HG03066 (cell line): Measurements from ENCODE around the gene ZDHHC11B.
"Not testable (repeated sequence)": the region's sequence is repeated elsewhere in the genome, so short reads cannot be mapped to it uniquely, and the experiment has no call there.

ENCODE experiments used
- ATAC-seq: cut with Tn5 transposase; IDR thresholded peaks from one replicate; pipeline ENCODE4 v1.9.1; 2021; ENCODE audit warnings: low read depth; ENCODE audit not compliant: unreplicated experiment

The ZDHHC11B gene

GRCh38 chr5:754143-754632 is 30.3 kb downstream of the ZDHHC11B start:
- not testable (repeated sequence) for ATAC-seq

- not testable (repeated sequence) for ATAC-seq
Measured at GRCh38 chr5:753567-754142, 30.9 kb downstream of the ZDHHC11B start.

- ATAC-seq, result not testable (repeated sequence)
Measured at GRCh38 chr5:752532-753115, 31.9 kb downstream of the ZDHHC11B start.

- ATAC-seq, result not testable (repeated sequence)
Measured at GRCh38 chr5:751992-752391, 32.5 kb downstream of the ZDHHC11B start.

- ATAC-seq, result no peak
Measured at GRCh38 chr5:751496-751895, 33.0 kb downstream of the ZDHHC11B start.

- ATAC-seq, result not testable (repeated sequence)
Measured at GRCh38 chr5:750226-750625, 34.3 kb downstream of the ZDHHC11B start.

- ATAC-seq, result no peak
Measured at GRCh38 chr5:749101-749670, 35.3 kb downstream of the ZDHHC11B start.

GRCh38 chr5:748011-748980 is 36.2 kb downstream of the ZDHHC11B start:
- ATAC-seq, result not testable (repeated sequence)

- not testable (repeated sequence) for ATAC-seq
Measured at GRCh38 chr5:747303-747844, 37.2 kb downstream of the ZDHHC11B start.

- ATAC-seq, result no peak
Measured at GRCh38 chr5:746258-746761, 38.2 kb downstream of the ZDHHC11B start.

GRCh38 chr5:745272-746142 is 39.0 kb downstream of the ZDHHC11B start:
- not testable (repeated sequence) for ATAC-seq

GRCh38 chr5:743696-744404 is 40.7 kb downstream of the ZDHHC11B start:
- not testable (repeated sequence) for ATAC-seq

GRCh38 chr5:742276-742675 is 42.3 kb downstream of the ZDHHC11B start:
- not testable (repeated sequence) for ATAC-seq

- ATAC-seq, result not testable (repeated sequence)
Measured at GRCh38 chr5:734145-734544, 50.4 kb downstream of the ZDHHC11B start.

- ATAC-seq, result not testable (repeated sequence)
Measured at GRCh38 chr5:732754-733454, 51.6 kb downstream of the ZDHHC11B start.

- not testable (repeated sequence) for ATAC-seq
Measured at GRCh38 chr5:729225-729624, 55.3 kb downstream of the ZDHHC11B start.

- ATAC-seq, result not testable (repeated sequence)
Measured at GRCh38 chr5:727087-727486, 57.4 kb downstream of the ZDHHC11B start.

- ATAC-seq, result not testable (repeated sequence)
Measured at GRCh38 chr5:723865-724264, 60.7 kb downstream of the ZDHHC11B start.
